ENCODE measurements around the gene ADK. TPM values are rescaled to one million over a fixed set of nuclear protein-coding genes. Genes with fewer than 3 reads are reported as not detected.

Gene ADK
- polyA plus RNA-seq, 1 experiment = 41.9 TPM

GRCh38 chr10:74177140-74177677 lies 26.2 kb downstream of the ADK start:
- Histone ChIP-seq H3K4me3 (ENCODE audit: low read depth, low read length) (peak overlapping the region; percentile 99), H3K9me3 (ENCODE audit: control insufficient read depth, insufficient read depth, low read length) (no peaks in the 10 kb centered on the region), H3K27me3 (ENCODE audit: control insufficient read depth, insufficient read depth, low read length) (no peaks in the 10 kb centered on the region), H3K27ac (ENCODE audit: low read depth, low read length) (peak overlapping the region; percentile 83)
- ChIA-PET POLR2A (interaction anchor here (1.1 kb wide), 1 partner anchor 55 kb away, joined by 3 read pairs; no protein-coding TSS in a partner anchor), CTCF (interaction anchor here (1.1 to 2.0 kb wide), 2 partner anchors 32 to 37 kb away, joined by 3 to 11 read pairs; no protein-coding TSS in a partner anchor)
- DNase-seq (ENCODE audit: low read depth, low spot score) = no peak
- TF ChIP-seq, protein P1, sequence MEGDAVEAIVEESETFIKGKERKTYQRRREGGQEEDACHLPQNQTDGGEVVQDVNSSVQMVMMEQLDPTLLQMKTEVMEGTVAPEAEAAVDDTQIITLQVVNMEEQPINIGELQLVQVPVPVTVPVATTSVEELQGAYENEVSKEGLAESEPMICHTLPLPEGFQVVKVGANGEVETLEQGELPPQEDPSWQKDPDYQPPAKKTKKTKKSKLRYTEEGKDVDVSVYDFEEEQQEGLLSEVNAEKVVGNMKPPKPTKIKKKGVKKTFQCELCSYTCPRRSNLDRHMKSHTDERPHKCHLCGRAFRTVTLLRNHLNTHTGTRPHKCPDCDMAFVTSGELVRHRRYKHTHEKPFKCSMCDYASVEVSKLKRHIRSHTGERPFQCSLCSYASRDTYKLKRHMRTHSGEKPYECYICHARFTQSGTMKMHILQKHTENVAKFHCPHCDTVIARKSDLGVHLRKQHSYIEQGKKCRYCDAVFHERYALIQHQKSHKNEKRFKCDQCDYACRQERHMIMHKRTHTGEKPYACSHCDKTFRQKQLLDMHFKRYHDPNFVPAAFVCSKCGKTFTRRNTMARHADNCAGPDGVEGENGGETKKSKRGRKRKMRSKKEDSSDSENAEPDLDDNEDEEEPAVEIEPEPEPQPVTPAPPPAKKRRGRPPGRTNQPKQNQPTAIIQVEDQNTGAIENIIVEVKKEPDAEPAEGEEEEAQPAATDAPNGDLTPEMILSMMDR (IDR thresholded peaks at IDR 0.05; ENCODE audit: low read depth, low read length) = no peak

- Histone ChIP-seq H3K27ac (ENCODE audit: low read depth, low read length) (no peak overlapping the region), H3K27me3 (ENCODE audit: control insufficient read depth, insufficient read depth, low read length) (no peaks in the 10 kb centered on the region), H3K4me3 (ENCODE audit: low read depth, low read length) (no peak overlapping the region), H3K9me3 (ENCODE audit: control insufficient read depth, insufficient read depth, low read length) (no peaks in the 10 kb centered on the region)
- DNase-seq (ENCODE audit: low read depth, low spot score) = no peak
- ChIA-PET CTCF (interaction anchor here (1.0 to 2.0 kb wide), 3 partner anchors 12 to 36 kb away, joined by 3 to 11 read pairs (median 3); no protein-coding TSS in a partner anchor), POLR2A (interaction anchor here (0.5 to 1.0 kb wide), 2 partner anchors 28 to 39 kb away, joined by 3 to 6 read pairs; partner anchors contain the start of genes ADK and AP3M1)
- TF ChIP-seq, protein P1 (IDR thresholded peaks at IDR 0.05; ENCODE audit: low read depth, low read length) = no peak
These were observed 27.2 kb downstream of the ADK start for GRCh38 chr10:74178042-74178791.

- H3K27ac ChIP-seq (ENCODE audit: low read depth, low read length) = no peak overlapping the region
- no peak for DNase-seq (ENCODE audit: low read depth, low spot score)
- H3K9me3 ChIP-seq (ENCODE audit: control insufficient read depth, insufficient read depth, low read length) = no peaks in the 10 kb centered on the region
- POLR2A ChIA-PET = no interaction called here
- CTCF ChIA-PET = interaction anchor here (2.0 kb wide), 1 partner anchor 35 kb away, joined by 11 read pairs; no protein-coding TSS in a partner anchor
- H3K4me3 ChIP-seq (ENCODE audit: low read depth, low read length) = no peak overlapping the region
- H3K27me3 ChIP-seq (ENCODE audit: control insufficient read depth, insufficient read depth, low read length) = no peaks in the 10 kb centered on the region
- TF ChIP-seq, protein P1 (IDR thresholded peaks at IDR 0.05; ENCODE audit: low read depth, low read length) = no peak
These were observed 28.2 kb downstream of the ADK start for GRCh38 chr10:74179111-74179710.

GRCh38 chr10:74186678-74187077 lies 35.7 kb downstream of the ADK start:
- ChIA-PET CTCF (interaction anchor here (0.6 kb wide), 1 partner anchor 639 kb away, joined by 7 read pairs; no protein-coding TSS in a partner anchor), POLR2A (no interaction called here)
- TF ChIP-seq, protein P1 (IDR thresholded peaks at IDR 0.05; ENCODE audit: low read depth, low read length) = no peak
- Histone ChIP-seq H3K27me3 (ENCODE audit: control insufficient read depth, insufficient read depth, low read length) (no peaks in the 10 kb centered on the region), H3K4me3 (ENCODE audit: low read depth, low read length) (no peak overlapping the region), H3K9me3 (ENCODE audit: control insufficient read depth, insufficient read depth, low read length) (no peaks in the 10 kb centered on the region), H3K27ac (ENCODE audit: low read depth, low read length) (no peak overlapping the region)
- DNase-seq (ENCODE audit: low read depth, low spot score) = no peak

Data from AG04450 (cell line).